Eye (tissue), 1 donor: ENCODE measurements around the gene ENC1.

Experiments used
- DNase-seq: peaks from one replicate; pipeline ENCODE4 v3.0.0-alpha.2; 2015

ENC1 gene

DNA sequence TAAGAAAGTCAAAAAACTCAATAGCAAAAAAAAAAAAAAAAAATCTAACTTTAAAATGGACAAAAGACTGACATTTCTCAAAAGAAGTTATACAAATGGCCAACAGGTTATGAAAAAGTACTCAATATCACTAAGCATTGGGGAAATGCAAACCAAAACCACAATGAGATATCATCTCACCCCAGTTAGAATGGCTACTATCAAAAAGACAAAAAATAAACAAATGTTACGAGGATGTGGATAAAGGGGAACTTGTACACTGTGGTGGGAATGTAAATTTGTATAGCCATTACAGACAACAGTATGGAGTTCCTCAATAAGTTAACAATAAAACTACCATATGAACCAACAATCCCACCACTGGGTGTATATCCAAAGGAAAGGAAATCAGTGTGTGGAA lies 37.2 kb downstream of the ENC1 start:
- no peak for DNase-seq

DNA sequence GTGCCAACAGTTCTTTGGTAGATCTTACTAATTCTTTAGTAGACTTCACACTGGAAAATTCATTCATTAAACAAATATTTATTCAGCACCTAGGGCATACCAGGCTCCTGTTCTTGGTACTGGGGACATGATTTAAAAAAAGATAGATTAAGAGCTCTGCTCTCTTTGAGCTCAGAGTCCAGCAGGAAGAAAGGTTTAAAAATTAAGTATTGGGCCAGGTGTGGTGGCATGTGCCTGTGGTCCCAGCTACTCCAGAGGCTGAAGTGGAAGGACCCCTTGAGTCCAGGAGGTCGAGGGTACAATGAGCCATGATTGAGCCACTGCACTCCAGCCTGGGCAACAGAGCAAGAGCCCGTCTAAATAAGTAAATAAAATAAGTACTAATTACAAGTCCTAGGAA lies 41.4 kb downstream of the ENC1 start:
- no peak for DNase-seq

DNA sequence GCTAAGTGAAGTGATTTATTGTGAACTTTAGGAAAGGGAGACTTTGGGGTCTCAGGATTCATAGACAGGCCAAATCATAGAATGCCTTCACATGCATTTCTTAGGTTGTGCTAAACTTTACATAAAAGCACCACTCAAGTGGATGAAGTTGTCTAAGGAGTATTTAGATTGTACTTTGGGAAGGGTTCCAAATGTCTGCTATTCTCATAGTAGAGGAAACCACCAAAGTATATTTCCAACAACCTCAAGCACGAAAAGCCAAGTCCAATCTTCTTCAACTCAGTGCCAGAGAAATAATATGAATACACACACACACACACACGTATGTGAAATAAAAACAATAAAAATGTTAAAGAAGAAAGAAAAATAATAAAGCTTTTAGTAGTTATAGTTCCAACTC lies 41.8 kb downstream of the ENC1 start:
- DNase-seq, result no peak

DNA sequence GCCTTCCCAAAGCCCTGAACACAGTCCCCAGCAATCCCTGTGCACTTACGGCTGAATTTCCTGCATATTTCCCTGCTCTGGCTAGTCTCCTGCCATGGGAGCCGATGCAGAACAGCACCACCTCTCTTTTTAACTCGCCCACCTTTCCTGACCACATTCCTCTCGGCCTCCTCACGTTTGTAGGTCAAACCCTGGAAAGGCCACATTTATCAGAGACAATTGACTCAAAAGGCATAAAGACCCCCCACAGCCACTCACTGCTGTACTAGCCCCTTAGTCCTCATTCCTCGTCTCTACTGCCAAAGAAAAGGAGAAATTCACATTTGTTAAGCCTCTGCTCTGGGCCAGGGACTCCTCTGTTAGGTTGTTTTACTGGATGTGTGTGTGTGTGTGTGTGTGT lies 43.6 kb downstream of the ENC1 start:
- DNase-seq, result no peak

DNA sequence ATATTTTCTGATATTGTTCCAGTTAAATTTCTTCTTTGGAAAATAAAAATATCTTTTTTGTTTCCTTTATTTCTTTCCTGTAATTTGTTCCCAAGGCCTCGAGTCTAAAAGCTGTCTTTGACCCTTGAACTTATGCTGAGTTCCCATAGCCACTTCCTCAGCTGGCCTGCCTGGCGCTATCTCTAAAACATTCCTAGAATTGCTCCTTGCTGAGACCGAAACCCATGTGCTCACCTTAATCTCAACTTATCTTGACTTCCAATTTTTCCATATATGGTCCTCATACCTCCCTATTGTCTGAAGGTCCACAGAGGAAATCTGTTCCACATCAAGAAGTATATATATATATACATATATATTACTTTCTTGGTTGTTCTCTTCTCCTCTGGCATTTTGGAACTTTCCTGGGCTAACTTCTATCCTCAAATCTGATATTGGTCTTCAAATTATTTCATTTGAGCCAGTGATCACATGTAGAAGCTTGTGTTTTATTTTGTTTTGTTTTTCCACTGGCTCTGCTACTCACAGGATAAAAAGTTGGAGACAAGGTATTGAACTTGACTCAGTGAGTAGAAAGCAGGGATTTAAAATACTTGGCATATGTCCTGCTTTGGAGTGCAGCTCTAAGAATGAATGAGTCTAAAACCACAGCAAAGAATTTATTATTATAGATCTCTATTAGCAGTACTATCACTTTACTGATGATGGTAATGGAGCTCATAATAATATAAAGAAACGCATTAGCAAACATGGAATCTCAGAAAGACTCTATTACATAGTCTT lies 45.2 kb downstream of the ENC1 start:
- DNase-seq, result no peak

DNA sequence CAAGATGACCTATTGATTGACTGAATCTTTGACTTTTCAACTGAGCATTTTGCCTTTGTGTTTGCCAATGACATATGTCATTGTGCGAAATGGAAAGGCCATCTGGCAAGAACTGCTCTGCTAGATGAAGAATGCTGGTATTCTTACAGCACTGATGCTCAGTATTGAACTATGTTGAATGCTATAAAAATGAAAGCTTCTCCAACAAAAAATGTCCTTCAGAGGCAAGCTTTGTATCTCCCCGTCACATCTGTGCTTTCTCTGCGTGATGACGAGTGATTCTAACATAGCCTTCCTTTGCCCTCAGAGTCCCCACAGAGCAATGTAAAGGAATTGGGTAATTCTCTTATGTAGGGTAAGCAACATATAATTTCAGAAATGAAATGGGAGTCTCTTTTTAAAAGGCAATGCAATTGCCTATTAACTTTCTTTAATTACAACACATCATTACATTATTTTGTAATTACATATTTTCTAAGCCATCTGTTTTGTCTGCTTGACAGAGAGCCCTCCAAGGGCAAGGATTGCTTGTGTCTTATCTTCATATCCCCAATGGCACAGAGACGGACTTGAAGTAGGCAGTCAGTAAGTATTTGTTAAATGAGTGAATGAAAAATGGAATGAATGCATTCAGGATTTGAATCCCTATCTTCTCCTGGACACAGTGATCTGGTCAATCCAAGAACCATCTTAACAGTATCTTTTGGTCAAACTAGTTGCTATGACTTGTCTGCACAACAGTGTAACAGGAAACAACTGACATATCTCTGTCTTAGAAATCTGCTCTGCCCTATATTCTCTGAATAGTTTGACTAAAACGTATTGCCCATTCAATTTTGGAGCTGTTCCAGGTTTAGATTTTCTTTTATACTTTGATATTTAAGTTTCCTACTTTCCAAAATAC lies 46.1 kb downstream of the ENC1 start:
- DNase-seq, result no peak

- DNase-seq, result no peak
These were observed 51.1 kb downstream of the ENC1 start for GRCh38 chr5:74589204-74590056.

GRCh38 chr5:74588415-74588814 lies 52.1 kb downstream of the ENC1 start:
- no peak for DNase-seq

DNA sequence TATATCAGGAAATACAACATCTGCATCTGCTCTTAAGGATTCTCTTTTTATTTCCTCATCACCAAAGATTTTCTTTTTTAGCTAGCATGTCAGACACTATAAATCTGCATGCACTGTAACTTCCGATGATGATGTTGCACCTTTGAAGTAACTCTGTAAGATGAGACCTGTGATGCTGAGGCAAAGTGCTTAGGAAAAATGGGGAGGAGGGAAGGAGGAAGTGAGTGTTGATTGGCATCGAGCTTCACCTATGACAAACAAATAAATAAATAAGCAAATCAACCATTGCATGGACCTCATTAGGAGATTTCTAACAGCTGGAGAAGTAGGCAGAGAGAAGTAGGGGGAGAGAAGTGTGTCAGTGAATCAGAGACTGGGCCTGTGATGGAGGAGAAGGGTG lies 52.6 kb downstream of the ENC1 start:
- DNase-seq, result no peak

GRCh38 chr5:74587300-74587699 lies 53.2 kb downstream of the ENC1 start:
- DNase-seq, result no peak

DNA sequence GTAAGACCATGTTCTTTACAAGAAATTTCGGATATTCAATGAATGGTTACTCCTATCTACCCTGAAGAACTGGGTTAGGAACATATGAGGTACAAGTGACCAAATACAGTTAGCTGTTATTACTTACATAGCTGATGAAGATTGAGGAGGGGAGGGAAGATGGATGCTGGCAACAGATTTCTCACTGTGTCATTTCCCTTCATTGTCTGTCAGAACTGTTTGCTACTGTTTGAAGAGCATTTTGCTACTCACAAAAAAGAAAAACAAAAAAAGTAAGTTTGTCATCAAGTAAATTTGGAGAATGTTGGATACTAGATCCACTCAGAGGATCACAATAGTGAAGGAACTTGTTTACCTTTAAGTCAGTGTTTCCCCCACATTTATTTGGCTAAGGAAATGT lies 53.7 kb downstream of the ENC1 start:
- no peak for DNase-seq

DNA sequence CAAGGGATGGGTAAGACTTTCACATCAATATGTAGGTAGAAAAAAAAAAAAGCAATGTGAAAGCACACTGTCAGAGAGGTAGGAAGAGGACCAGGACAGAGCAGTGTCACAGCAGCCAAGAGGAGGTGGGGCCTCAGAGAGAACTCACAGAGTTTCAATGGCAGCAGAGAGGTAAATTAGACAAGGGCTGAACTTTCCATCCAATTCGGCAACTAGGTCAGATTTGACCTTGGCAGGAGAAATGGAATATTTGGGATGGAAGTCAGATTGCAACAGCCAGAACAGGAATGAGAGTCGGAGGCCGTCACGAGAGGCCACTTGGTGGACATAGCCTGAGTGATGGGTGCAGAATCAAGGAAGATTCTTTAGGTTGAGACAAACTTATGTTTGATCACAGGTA lies 57.7 kb downstream of the ENC1 start:
- no peak for DNase-seq

GRCh38 chr5:74581988-74582365 lies 58.6 kb downstream of the ENC1 start:
- no peak for DNase-seq

GRCh38 chr5:74580729-74581109 lies 59.8 kb downstream of the ENC1 start:
- no peak for DNase-seq

DNA sequence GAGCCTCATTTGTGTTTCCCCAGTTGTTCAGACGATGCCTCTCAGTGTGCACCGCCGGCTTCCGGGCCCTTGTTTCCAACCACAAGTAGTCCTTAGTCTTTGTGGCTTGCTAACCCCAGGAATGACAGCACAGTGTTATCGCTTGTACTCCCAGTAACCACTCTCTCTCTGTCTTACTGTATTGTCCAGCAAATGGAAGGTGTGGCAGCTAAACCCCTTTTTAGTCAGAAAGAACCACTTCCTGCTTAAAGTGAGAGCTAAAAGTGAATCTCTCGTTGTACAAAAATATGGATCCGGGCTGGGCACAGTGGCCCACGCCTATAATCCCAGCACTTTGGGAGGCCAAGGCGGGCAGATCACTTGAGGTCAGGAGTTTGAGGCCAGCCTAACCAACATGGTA lies 61.3 kb downstream of the ENC1 start:
- no peak for DNase-seq

DNA sequence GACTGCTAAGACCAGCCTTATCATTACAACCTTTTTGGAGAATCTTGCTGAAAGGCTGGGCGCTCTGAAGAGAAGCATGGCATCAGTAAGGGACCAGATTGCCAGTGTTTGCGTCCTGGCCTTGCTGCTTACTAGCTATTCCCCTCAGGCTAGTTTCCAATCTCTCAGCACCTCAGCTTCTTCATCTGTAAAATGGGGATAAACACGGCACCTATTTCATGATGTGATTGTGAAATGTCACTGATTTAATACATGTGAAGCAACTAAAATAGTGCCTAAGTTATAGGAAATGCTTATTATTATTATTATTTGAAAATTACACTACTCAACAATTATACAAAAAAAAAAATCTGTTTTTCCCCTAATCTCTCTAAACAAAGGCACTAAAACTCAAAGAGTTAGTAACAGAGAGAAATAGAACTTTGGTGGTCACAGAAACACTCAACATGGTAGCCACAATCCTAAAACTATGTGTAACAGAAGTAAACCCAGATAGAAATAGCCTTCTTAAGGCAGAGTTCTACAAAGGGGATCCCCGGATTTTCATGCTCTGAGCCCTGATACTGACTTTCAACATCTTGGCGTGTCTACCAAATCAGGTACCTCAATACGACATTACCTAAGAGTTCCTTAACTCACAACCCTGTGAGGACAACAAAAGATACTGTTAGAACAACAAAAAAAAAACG lies 62.0 kb downstream of the ENC1 start:
- no peak for DNase-seq
